AG10803 (cell line): ENCODE data around the gene CTIF.

Experiments
- DNase-seq: peaks from one replicate; pipeline ENCODE4 v3.0.0; 2010; ENCODE audit warnings: low read depth
- H3K4me3 ChIP-seq: 2 replicates; pipeline ENCODE4 v1.5.1; 2011; ENCODE audit warnings: mild to moderate bottlenecking, low read length, control low read depth
- CTCF ChIP-seq: conservative IDR thresholded peaks from 2 replicates; pipeline ENCODE4 v1.5.1; 2011; ENCODE audit warnings: mild to moderate bottlenecking, low read length, control low read depth, inconsistent platforms

The CTIF gene

GRCh38 chr18:48814490-48815178, 275.8 kb downstream of the CTIF start:
- H3K4me3 ChIP-seq = no peak overlapping the region
- TF ChIP-seq CTCF = no peak
- no peak for DNase-seq

- TF ChIP-seq CTCF = no peak
- no peak overlapping the region for H3K4me3 ChIP-seq
These were observed 276.3 kb downstream of the CTIF start for GRCh38 chr18:48815179-48815515.

GRCh38 chr18:48815581-48816324, 276.9 kb downstream of the CTIF start:
- no peak for TF ChIP-seq CTCF
- H3K4me3 ChIP-seq = no peak overlapping the region
- DNase-seq = no peak

More at GRCh38 chr18:48815179-48815515, 276.3 kb downstream of the CTIF start:
- DNase-seq = no peak

- DNase-seq = no peak
- no peak overlapping the region for H3K4me3 ChIP-seq
- no peak for TF ChIP-seq CTCF
These were observed 277.7 kb downstream of the CTIF start for GRCh38 chr18:48816554-48816953.

GRCh38 chr18:48817021-48817461, 278.2 kb downstream of the CTIF start:
- no peak for TF ChIP-seq CTCF
- no peak overlapping the region for H3K4me3 ChIP-seq
- no peak for DNase-seq

- H3K4me3 ChIP-seq = no peak overlapping the region
- no peak for DNase-seq
- no peak for TF ChIP-seq CTCF
These were observed 279.8 kb downstream of the CTIF start for GRCh38 chr18:48818329-48819254.
